Rectal smooth muscle tissue (tissue), 1 donor: ENCODE data around the gene PHGDH.

Experiments used
- H3K27ac ChIP-seq: one replicate; pipeline ENCODE4 v1.7.0; 2013; ENCODE audit warnings: low read depth, low read length, inconsistent platforms
- H3K27me3 ChIP-seq: one replicate; pipeline ENCODE4 v1.7.0; 2013; ENCODE audit warnings: low read length; ENCODE audit not compliant: control insufficient read depth, insufficient read depth
- H3K36me3 ChIP-seq: one replicate; pipeline ENCODE4 v1.7.0; 2013; ENCODE audit warnings: low read length; ENCODE audit not compliant: control insufficient read depth, insufficient read depth
- H3K4me1 ChIP-seq: one replicate; pipeline ENCODE4 v1.7.0; 2013; ENCODE audit warnings: low read length; ENCODE audit not compliant: control insufficient read depth, insufficient read depth
- H3K4me3 ChIP-seq: one replicate; pipeline ENCODE4 v1.7.0; 2013; ENCODE audit warnings: low read length
- H3K9ac ChIP-seq: one replicate; pipeline ENCODE4 v1.7.0; 2013; ENCODE audit warnings: low read length

PHGDH gene

DNA sequence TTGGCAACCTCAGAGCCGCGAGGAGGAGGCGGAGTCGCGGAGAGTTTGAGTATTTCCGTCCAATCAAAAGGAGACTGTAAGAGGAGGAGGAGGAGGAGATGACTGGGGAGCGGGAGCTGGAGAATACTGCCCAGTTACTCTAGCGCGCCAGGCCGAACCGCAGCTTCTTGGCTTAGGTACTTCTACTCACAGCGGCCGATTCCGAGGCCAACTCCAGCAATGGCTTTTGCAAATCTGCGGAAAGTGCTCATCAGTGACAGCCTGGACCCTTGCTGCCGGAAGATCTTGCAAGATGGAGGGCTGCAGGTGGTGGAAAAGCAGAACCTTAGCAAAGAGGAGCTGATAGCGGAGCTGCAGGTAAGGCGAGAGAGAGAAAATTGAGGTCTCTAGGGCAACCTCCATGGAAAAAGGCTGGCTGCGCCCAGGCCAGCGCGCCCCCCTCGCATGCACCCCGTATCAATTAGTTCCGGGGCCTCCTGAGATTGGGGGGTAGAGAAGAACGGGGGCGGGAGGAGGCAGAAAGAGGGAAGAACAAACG, at the start of gene PHGDH:
Gene PHGDH, plus strand, starts transcription at position 131 of the 538 bp plus-strand sequence. Its CDS starts 89 bp downstream, at position 220.
- Histone ChIP-seq H3K4me1 (peaks cover 5% of the 10 kb centered on the region), H3K9ac (no peak within 1 kb of the TSS), H3K27me3 (no peaks in the 10 kb centered on the region), H3K36me3 (no peaks in the 10 kb centered on the region), H3K27ac (peak within 1 kb of the TSS; percentile 66), H3K4me3 (peak within 1 kb of the TSS; percentile 78)

DNA sequence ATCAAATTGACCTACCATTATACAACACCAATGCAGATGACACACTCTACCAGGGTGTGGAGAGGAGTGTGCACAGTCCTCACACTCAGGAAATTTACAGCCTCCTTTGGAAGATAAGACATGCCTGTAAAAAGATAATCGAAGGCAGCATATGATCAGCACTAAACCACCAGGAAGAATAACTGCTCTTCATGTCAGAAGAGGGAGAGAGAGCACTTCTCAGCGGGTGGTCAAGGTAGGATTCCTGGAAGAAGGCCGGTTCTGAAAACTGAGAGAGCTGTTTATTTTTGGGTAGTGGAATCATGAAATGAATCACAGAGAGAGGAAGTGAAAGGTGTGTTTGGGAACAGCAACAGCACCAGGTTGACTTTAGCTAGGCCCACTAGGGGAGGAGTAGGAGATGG, 49.7 kb upstream of the PHGDH start:
- H3K27ac ChIP-seq = no peak overlapping the region
- H3K4me3 ChIP-seq = no peak overlapping the region

DNA sequence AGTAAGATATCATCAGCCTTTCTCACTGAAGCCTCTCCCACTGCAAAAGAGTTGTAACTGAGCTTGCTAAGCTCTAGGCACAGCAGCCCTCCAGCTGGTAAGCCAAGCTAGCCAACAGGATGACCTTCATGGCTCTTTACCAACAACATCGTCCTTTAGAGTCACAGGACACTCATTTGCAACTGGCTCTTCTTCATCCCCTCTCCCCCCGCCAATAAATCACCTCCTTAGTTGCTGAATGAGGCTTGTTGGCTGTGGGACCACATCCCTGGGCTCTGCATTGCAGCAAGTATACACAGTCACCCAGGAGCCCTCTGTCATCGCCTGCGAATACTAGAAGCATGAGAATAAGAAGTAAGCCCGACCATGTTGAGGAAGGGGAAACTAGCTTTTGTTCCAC, 47.7 kb upstream of the PHGDH start:
- H3K4me3 ChIP-seq = no peak overlapping the region
- no peak overlapping the region for H3K9ac ChIP-seq
- no peaks in the 10 kb centered on the region for H3K36me3 ChIP-seq
- H3K4me1 ChIP-seq = no peaks in the 10 kb centered on the region
- H3K27ac ChIP-seq = no peak overlapping the region
- H3K27me3 ChIP-seq = no peaks in the 10 kb centered on the region

More for the DNA sequence above, 49.7 kb upstream of the PHGDH start:
- Histone ChIP-seq H3K36me3 (no peaks in the 10 kb centered on the region), H3K4me1 (no peaks in the 10 kb centered on the region), H3K27me3 (no peaks in the 10 kb centered on the region), H3K9ac (no peak overlapping the region)

DNA sequence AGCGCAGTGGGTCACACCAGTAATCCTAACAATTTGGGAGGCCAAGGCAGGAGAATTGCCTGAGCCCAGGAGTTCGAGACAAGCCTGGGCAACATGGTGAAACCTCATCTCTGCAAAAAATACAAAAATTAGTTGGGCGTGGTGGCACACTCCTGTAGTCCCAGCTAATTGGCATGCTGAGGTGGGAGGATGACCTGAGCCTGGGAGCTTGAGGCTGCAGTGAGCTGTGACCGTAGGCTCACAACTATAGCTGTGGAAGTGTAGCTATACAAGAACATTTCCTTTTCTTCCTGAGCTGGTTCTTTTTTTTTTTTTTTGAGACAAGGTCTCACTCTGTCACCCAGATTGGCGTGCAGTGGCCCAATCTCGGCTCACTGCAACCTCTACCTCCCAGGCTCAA, 44.6 kb upstream of the PHGDH start:
- no peaks in the 10 kb centered on the region for H3K27me3 ChIP-seq
- no peaks in the 10 kb centered on the region for H3K4me1 ChIP-seq

DNA sequence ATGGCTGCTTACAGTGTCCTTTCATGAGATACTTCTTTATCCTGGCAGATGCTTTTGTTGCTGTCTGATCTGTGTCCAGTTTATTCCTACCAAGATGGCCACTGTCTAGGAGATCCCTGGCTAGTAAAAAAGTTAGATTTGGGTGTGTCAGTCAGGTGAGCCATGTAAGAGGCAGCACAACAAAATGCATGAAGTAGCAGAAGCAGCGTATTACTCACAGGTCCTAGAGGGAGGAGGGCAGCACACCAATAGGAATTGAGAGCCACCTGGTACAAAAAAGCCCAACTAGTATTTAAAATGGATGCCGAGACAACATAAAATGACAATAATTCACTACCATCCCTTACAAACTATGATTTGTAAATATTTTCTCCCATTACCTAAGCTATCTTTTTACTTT, 40.8 kb upstream of the PHGDH start:
- Histone ChIP-seq H3K9ac (no peak overlapping the region), H3K27me3 (no peaks in the 10 kb centered on the region), H3K27ac (no peak overlapping the region), H3K36me3 (no peaks in the 10 kb centered on the region), H3K4me3 (no peak overlapping the region), H3K4me1 (peaks cover 2% of the 10 kb centered on the region)

More for the DNA sequence above, 44.6 kb upstream of the PHGDH start:
- no peak overlapping the region for H3K27ac ChIP-seq
- H3K4me3 ChIP-seq = no peak overlapping the region
- no peak overlapping the region for H3K9ac ChIP-seq
- no peaks in the 10 kb centered on the region for H3K36me3 ChIP-seq

DNA sequence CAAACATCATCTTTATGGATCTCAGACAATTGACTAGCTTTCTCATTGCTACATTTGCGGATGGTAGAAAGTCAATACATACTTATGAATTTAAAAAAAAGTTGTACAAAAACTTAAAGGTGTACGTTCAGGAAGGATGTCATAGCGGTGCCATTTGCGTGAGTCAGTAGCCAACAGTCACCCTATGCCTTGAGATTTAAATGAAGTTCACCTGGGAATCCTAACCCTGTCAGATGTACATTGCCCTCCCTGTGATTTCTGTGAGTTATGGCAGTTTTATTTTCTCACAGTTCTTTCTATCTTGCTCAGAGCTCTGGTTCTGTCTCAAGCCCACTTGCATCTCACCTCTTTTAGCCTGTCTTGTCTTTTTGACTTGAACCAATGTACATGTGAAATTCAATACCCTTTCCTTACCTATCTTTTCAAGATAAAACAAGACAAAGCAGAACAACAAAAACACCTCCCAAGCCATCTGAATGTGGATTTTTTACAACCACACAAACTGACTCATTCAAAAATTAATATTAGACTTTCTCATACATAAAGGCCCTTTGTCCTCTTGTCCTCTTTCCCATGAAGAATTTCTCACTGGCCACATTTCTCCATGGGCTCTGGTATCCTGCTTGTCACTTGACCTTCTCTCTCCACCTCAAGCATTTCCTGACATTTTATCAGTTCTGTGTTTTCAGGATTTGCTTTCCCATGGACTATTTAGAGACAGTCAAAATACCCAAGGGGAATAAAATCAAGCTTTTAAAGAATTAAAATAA, 38.4 kb upstream of the PHGDH start:
- H3K9ac ChIP-seq = no peak overlapping the region
- H3K4me1 ChIP-seq = peaks cover 2% of the 10 kb centered on the region
- H3K27ac ChIP-seq = no peak overlapping the region

DNA sequence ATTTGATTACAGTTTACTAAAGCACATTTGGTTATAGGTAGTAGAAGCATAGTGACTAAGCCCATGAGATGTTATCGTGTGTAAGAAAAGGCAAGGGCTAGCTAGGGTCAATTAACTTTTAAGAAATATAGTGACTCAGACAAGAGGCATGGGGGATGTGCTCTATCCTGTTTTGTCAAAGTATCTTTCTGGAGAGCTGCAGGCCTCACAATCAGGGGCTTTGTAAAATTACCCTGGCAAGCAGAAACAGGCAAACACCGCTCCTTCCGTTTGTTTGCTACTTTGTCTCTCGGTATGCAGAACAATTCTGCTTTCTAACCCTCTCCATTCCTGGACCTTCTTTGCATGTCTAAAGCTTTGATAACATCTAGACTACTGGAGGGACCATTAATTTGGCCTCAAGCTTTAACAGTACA, 37.6 kb upstream of the PHGDH start:
- H3K9ac ChIP-seq = no peak overlapping the region
- no peak overlapping the region for H3K27ac ChIP-seq
- H3K4me1 ChIP-seq = peaks cover 2% of the 10 kb centered on the region
- H3K4me3 ChIP-seq = no peak overlapping the region
- H3K36me3 ChIP-seq = no peaks in the 10 kb centered on the region
- H3K27me3 ChIP-seq = no peaks in the 10 kb centered on the region

More for the DNA sequence above, 38.4 kb upstream of the PHGDH start:
- Histone ChIP-seq H3K4me3 (no peak overlapping the region), H3K36me3 (no peaks in the 10 kb centered on the region), H3K27me3 (no peaks in the 10 kb centered on the region)

DNA sequence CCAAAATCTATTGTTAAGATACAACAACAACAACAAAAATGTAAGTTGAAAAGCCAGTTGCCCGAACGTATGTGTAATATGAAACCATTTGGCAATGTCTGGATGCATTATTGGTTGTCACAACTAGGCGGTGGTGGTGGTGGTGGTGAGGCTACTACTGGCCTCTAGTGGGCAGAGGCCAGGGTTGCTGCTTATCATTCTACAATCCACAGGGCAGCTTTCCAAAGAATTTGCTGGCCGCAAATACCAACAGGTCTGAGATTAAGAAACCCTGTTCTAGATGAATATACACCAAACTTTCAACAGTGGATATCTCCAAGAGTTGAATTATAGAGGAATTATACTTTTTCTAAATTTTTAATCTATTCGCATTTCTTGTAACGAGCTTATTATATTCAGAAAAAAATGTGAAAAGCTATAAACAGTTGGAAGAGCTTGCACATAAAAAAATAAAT, 36.9 kb upstream of the PHGDH start:
- H3K4me3 ChIP-seq = no peak overlapping the region
- no peak overlapping the region for H3K9ac ChIP-seq
- H3K36me3 ChIP-seq = no peaks in the 10 kb centered on the region
- peaks cover 2% of the 10 kb centered on the region for H3K4me1 ChIP-seq
- H3K27me3 ChIP-seq = no peaks in the 10 kb centered on the region
- no peak overlapping the region for H3K27ac ChIP-seq

DNA sequence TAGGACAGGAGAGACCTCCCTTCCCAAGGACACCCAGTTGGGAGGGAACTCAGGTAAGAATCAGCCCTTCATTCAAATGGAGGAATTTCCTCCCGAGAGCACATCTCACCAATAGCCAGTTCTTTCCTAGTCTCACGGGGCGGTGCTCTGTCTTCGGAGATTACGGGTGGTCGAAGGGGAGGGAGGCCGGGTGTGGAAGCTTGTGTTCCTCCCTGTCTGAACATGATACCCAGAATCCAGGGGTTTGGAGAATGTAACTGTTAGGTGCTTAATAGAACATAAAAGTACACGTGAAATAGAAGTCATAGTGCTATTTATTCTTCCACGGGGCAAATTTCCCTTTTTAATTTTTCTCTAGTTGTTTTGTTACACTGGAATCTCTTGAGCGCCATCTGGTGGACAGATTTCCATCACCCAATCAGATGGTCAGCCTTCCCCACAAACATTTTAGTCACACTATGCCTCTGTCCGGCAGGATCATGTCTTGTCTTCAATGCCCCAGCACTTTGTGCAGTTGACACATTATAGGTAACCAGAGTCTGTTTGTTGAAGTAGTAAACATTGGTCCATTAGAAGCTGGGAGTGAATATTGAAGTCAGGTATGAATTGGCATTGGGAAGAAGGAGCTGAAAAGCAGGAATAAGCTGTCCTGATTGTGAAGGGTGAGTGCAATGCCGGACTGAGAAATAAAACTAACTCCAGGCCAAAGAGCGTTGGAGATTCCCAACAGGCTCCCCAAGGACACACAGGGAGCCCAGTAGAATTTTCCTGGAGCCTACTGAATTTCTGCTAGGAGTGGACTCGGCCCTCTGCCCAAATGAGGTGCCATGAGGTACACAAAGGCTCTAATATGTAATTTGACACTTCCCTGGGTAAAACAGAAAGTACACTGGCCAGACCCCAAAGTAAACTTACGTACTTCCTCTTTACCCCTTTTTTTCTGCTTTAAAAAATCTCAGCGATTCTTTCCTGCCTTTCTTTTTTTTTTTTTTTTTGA, 36.1 kb upstream of the PHGDH start:
- H3K4me3 ChIP-seq = peak overlapping the region; percentile 71
- H3K27ac ChIP-seq = peak overlapping the region; percentile 32
- peaks cover 2% of the 10 kb centered on the region for H3K4me1 ChIP-seq
- H3K36me3 ChIP-seq = no peaks in the 10 kb centered on the region
- H3K9ac ChIP-seq = peak overlapping the region; percentile 35
- no peaks in the 10 kb centered on the region for H3K27me3 ChIP-seq

DNA sequence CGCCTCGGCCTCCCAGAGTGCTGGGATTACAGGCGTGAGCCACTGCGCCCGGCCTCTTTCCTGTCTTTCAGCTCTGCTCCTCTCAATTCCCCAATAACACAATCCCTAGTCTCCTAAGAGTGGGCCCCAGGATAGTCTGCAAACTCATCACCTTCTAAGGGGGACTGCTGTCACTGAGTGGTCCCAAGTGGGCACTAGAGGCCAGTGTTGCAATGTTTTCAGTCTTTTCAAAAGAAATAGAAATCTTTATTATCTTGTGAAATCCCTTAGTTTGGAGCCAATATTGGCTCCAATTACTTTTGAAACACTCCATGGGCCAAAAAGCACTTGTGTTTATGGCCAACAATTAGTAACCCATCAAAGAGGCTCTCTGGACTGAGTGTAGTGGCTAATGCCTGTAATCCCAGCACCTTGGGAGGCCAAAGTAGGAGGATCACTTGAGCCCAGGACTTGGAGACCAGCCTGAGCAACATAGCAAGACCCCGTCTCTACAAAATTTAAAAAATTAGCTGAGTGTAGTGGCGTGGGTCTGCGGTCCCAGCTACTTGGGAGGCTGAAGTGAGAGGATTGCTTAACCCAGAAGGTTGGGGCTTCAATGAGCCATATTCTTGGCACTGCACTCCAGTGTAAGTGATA, 35.0 kb upstream of the PHGDH start:
- Histone ChIP-seq H3K9ac (no peak overlapping the region), H3K36me3 (no peaks in the 10 kb centered on the region), H3K4me3 (no peak overlapping the region), H3K27ac (no peak overlapping the region), H3K27me3 (no peaks in the 10 kb centered on the region), H3K4me1 (peaks cover 2% of the 10 kb centered on the region)

DNA sequence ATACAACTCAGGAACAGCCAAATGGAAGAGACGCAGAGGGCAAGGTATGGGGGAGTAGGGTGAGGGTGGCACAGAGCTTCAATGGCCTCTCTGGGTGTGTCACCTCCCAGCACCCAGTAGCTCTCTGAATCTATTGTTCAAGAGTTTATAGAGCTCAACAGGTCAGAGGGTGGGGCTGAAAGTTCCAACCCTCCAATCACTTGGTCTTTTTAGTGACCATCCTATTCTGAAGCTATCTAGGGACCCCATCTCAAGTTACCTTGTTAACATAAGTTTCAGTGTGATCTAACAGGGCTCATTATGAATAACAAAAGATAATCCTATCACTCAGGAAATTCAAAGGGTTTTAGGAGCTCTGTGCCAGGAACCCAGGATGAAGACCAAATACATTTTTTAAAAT, 32.5 kb upstream of the PHGDH start:
- Histone ChIP-seq H3K9ac (no peak overlapping the region), H3K4me1 (peaks cover 2% of the 10 kb centered on the region), H3K4me3 (no peak overlapping the region), H3K27ac (no peak overlapping the region), H3K36me3 (no peaks in the 10 kb centered on the region), H3K27me3 (no peaks in the 10 kb centered on the region)

DNA sequence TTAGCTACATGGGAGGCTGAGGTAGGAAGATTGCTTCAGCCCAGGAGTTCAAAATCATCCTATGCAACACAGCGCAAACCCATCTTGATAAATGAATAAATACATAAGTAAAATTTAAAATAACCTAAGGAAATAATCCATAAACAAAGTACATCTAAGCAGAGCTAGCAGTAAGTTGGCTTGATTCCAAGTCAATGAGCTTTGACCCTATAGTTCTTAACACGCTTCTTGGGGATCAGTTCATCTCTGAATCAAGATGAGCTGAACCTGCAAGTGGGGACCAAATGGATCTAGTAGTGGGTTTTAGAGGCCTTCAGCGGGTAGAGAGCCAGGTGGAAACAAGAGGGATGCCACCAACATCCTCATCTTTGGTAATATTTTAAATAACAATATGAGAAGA, 31.5 kb upstream of the PHGDH start:
- Histone ChIP-seq H3K4me1 (peaks cover 2% of the 10 kb centered on the region), H3K27ac (no peak overlapping the region)

More for the DNA sequence above, 31.5 kb upstream of the PHGDH start:
- Histone ChIP-seq H3K36me3 (no peaks in the 10 kb centered on the region), H3K9ac (no peak overlapping the region), H3K27me3 (no peaks in the 10 kb centered on the region), H3K4me3 (no peak overlapping the region)
